Activated gamma-delta T cell (primary cell): ENCODE results near the gene TARS3.
"Not testable (repeated sequence)": the region's sequence is repeated elsewhere in the genome, so short reads cannot be mapped to it uniquely, and the experiment has no call there.

Source experiments
- DNase-seq: peaks from one replicate; lab custom pipeline; 2025; lab: John Stamatoyannopoulos, UW

The TARS3 gene

GRCh38 chr15:101654624-101655337 is 69.5 kb downstream of the TARS3 start:
- not testable (repeated sequence) for DNase-seq

- no peak for DNase-seq
Measured at GRCh38 chr15:101654171-101654570, 70.1 kb downstream of the TARS3 start.

GRCh38 chr15:101652786-101653430 is 71.4 kb downstream of the TARS3 start:
- DNase-seq, result peak; percentile 17

GRCh38 chr15:101652098-101652785 is 72.0 kb downstream of the TARS3 start, which contains the start of gene TM2D3:
Gene TM2D3, minus strand, starts transcription at chr15:101652381. Its CDS starts 20 bp downstream, at chr15:101652361.
- DNase-seq, result peak; percentile 93

GRCh38 chr15:101651554-101652097 is 72.6 kb downstream of the TARS3 start:
- no peak for DNase-seq

GRCh38 chr15:101650145-101650544 is 74.1 kb downstream of the TARS3 start:
- DNase-seq, result no peak

- DNase-seq, result no peak
Measured at GRCh38 chr15:101648356-101648755, 75.9 kb downstream of the TARS3 start.

- DNase-seq, result no peak
Measured at GRCh38 chr15:101647251-101647650, 77.0 kb downstream of the TARS3 start.

GRCh38 chr15:101646672-101647071 is 77.6 kb downstream of the TARS3 start:
- no peak for DNase-seq

- no peak for DNase-seq
Measured at GRCh38 chr15:101642361-101642760, 81.9 kb downstream of the TARS3 start.

- DNase-seq, result no peak
Measured at GRCh38 chr15:101641894-101642293, 82.4 kb downstream of the TARS3 start.

GRCh38 chr15:101641129-101641764 is 83.0 kb downstream of the TARS3 start:
- DNase-seq, result no peak

- DNase-seq, result no peak
Measured at GRCh38 chr15:101639667-101640066, 84.6 kb downstream of the TARS3 start.

GRCh38 chr15:101637919-101638318 is 86.4 kb downstream of the TARS3 start:
- no peak for DNase-seq

GRCh38 chr15:101637516-101637915 is 86.8 kb downstream of the TARS3 start:
- no peak for DNase-seq

- no peak for DNase-seq
Measured at GRCh38 chr15:101637038-101637437, 87.2 kb downstream of the TARS3 start.

GRCh38 chr15:101635944-101636727 is 88.1 kb downstream of the TARS3 start:
- no peak for DNase-seq

- no peak for DNase-seq
Measured at GRCh38 chr15:101633356-101633755, 90.9 kb downstream of the TARS3 start.

- not testable (repeated sequence) for DNase-seq
Measured at GRCh38 chr15:101626729-101627128, 97.5 kb downstream of the TARS3 start.

GRCh38 chr15:101625980-101626379 is 98.3 kb downstream of the TARS3 start:
- DNase-seq, result no peak

GRCh38 chr15:101625184-101625583 is 99.1 kb downstream of the TARS3 start:
- no peak for DNase-seq
